Stimulated activated CD8-positive, alpha-beta memory T cell treated with anti-CD3 and anti-CD28 coated beads, Interleukin-12 subunit alpha, Interleukin-12 subunit beta, amount 100 ng/mL, for 1 hour (primary cell): ENCODE measurements around the gene SLC25A42.
"Not testable (repeated sequence)": the region's sequence is repeated elsewhere in the genome, so short reads cannot be mapped to it uniquely, and the experiment has no call there.

Experiments used
- DNase-seq: peaks from one replicate; pipeline ENCODE4 v3.0.0-alpha.2; 2020; ENCODE audit warnings: low read depth

The SLC25A42 gene

DNA sequence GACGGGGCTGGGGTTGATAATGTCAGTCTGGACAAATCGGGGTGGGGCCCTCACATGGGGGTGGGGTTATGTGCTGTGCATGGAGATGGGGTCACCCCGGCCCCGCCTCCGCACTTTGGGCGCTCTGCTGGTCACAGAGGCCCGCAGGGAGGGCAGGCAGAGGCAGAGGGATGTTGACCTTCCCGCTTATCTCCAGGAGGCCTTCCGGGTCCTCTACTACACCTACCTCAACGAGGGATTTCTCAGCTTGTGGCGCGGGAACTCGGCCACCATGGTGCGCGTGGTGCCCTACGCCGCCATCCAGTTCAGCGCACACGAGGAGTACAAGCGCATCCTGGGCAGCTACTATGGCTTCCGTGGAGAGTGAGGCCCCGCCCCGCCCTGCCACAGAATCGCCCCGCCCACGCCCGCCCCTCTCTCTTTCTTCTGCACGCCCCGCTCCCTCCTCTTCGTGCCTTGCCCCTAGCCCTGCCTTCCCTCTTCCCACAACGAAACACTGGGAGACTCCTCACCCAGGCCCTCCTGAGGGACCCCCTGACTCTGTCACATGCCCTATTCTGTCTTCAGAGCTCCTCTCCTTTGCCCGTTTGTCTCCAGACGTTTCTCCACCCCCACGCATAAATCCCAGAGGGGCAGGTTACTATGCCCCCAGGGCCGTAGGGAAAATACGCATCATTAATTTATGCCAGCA is 41.7 kb downstream of the SLC25A42 start:
- DNase-seq, result no peak

- no peak for DNase-seq
Observed at GRCh38 chr19:19106056-19106551, 42.3 kb downstream of the SLC25A42 start.

GRCh38 chr19:19106938-19107337 is 43.1 kb downstream of the SLC25A42 start:
- DNase-seq, result not testable (repeated sequence)

GRCh38 chr19:19107654-19108053 is 43.9 kb downstream of the SLC25A42 start:
- no peak for DNase-seq

GRCh38 chr19:19109601-19110000 is 45.8 kb downstream of the SLC25A42 start:
- DNase-seq, result no peak

DNA sequence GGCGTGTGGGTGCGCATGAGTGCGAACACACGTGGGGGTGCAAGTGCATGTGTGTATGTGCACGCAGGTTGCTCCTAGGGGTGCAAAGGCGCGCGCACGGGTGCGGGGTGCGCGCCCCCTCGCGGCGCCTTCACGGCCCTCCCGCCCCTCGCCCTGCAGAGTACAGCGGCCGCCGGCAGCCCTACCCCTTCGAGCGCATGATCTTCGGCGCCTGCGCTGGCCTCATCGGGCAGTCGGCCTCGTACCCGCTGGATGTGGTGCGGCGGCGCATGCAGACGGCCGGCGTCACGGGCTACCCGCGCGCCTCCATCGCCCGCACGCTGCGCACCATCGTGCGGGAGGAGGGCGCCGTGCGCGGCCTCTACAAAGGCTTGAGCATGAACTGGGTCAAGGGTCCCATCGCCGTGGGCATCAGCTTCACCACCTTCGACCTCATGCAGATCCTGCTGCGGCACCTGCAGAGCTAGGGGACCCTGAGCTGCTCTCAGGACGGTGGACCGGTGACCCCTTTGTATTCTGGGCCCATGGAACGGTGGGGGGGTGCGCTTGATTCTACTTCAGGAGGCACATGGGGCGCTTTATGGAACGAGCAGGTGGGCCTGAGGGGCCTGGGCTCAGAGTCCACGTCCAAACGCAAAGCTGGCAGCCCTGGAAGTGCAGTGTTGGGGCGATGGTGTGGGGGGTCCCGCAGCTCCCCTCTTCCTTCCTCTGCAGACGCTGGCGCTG is 46.8 kb downstream of the SLC25A42 start:
- DNase-seq, result no peak

- DNase-seq, result no peak
Observed at GRCh38 chr19:19111136-19111835, 47.5 kb downstream of the SLC25A42 start.

GRCh38 chr19:19111967-19112580 is 48.3 kb downstream of the SLC25A42 start:
- no peak for DNase-seq

- no peak for DNase-seq
Observed at GRCh38 chr19:19113040-19113626, 49.3 kb downstream of the SLC25A42 start.

GRCh38 chr19:19115954-19116353 is 52.2 kb downstream of the SLC25A42 start:
- DNase-seq, result peak; percentile 16

DNA sequence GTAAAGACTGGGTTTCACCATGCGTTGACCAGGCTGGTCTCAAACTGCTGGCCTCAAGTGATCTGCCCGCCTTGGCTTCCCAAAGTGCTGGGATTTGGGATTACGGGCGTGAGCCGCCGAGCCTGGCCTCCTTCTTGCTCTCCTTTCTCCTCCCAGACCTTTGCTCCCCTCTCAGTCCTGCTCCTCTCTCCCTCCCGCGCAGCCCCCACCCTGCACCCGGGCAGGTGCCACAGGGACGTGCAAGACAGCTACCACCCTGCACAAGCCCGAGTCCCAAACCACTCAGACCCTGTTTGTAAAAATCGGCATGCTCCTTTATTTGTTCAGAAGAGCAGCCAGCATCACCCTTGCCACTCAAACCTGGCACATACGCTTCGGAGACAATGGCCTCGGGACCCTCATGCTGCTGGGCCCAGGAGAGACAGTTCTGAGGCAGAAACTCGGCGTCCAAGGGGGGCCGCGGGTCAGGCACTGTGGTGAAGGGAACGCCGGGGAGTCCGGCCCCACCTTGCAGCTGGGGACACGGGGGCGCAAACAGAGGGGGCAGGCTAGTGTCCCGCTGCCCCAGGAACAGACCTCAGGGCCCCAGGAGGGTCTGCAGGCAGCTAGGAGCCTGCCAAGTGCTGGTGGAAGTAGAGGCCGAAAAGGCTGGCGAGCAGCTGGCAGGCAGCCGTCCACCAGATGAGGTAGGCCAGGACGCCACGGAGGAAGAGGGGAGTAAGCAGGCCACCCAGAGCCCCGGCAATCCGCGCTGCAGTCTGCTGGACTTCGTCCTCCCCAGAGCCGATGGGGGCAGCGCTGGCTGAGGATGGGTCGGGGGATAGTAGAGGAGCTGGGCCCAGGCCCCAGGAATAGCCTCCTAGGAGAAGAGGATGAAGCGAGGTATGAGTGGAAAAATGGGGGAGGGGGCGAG is 55.8 kb downstream of the SLC25A42 start:
- no peak for DNase-seq

GRCh38 chr19:19120308-19121231 is 56.8 kb downstream of the SLC25A42 start:
- no peak for DNase-seq

DNA sequence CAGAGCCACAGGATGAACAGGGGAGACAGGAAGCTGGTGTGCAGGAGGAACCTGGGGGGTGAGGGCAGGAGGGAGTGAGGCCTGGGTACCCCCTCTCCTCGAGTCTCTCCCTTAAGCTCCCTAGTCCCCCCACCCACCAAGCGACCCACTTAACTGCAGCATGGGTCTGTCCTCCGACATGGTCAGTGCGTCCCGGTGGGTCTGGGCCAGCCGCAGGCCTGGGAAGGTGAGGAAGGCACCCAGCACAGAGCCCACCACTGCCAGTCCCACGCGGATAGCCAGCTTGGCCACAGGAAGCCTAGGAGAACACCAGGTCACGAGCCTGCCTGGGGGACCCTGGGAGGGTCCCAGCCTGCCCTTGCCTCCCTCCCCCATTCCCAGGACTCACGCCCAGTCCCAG is 57.6 kb downstream of the SLC25A42 start:
- no peak for DNase-seq

- no peak for DNase-seq
Observed at GRCh38 chr19:19122902-19123301, 59.1 kb downstream of the SLC25A42 start.

DNA sequence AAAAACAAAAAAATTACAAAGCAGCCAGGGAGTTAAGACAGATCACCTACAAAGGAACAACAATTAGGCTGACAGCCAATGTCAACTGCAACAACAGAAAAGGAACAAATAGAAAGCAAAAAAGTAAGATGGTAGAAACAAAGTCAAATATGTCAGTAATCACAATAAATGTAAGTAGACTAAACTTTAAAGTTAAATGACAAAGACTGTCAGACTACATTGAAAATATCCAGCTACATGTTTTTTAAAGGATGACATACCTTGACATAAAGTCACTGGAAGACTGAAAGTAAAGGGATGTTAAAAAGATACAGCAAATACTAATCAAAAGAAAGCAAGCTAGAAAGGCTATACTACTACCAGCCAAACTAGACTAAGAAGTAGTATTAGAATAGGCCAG is 59.6 kb downstream of the SLC25A42 start:
- no peak for DNase-seq

- DNase-seq, result no peak
Observed at GRCh38 chr19:19126102-19126501, 62.3 kb downstream of the SLC25A42 start.

- DNase-seq, result no peak
Observed at GRCh38 chr19:19131989-19132388, 68.2 kb downstream of the SLC25A42 start.

DNA sequence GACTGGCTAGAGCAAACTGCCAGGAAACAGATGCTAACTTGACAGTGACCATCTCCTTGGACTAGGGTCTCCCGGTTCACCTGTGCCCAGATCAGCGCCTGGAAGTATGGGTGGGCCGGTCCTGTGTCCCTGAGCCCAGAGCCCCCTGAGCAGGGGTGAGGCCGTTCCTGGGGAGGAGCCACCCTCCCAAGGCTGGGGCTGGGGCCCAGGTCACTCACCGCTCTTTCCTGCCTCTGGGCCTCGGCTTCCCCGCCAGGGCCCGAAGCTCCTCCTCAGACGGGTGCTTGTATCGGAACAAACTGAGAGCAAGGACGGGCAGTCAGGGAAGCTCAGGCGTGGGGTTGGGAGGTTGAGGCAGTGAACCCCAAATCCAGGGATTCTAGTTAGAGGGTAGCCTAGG is 69.1 kb downstream of the SLC25A42 start:
- no peak for DNase-seq

- DNase-seq, result no peak
Observed at GRCh38 chr19:19133985-19134384, 70.2 kb downstream of the SLC25A42 start.

DNA sequence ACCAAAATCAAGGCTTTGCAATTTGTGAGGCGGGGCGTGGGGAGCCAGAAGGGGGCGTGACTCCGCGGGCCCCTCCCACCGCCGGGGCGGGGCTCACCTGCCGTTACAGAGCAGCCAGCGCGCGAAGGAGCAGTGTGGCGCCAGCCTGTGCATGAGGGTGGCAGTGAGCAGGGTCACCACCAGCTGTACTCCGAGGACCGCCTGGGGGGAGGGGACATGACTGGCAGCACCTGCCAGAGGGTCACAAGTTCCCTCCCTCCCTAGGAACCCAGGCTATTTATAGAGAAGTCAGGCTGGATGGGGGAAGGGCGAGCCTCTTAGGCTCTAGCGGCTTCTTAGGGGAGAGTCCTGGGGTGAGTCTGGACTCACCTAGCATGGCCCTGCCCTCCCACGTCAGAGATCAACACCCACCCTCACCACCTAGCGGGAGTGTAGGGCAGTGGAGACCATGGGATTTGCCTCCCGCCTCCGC is 70.9 kb downstream of the SLC25A42 start:
- DNase-seq, result no peak
